HepG2 (cell line): ENCODE results near the gene TUBA4B. TPM values are rescaled to one million over a fixed set of nuclear protein-coding genes. Genes with fewer than 3 reads are reported as not detected.
A peak's percentile ranks its signal among the peaks of the same experiment; 100 is the strongest.

Experiments used
- ATAC-seq: fragments of 200-7000 bp; cut with Tn5 transposase; 3 replicates; pipeline ENCODE4 v1.9.1; 2020; ENCODE audit warnings: mild to moderate bottlenecking, moderate library complexity
- BruUV-seq: library from RNA; stranded (reverse); fragments of 400-500 nt; replicated peaks from 2 replicates; lab custom pipeline; 2021; lab: Mats Ljungman, UMichigan
- CTCF ChIA-PET: fragments of 300-600 bp; formaldehyde crosslinking; extraction: SDS; loops from one replicate; lab custom pipeline; 2021; ENCODE audit warnings: low total read pairs, inconsistent platforms, low intra/inter-chr PET ratio; lab: Yijun Ruan, JAX
- POLR2A ChIA-PET: fragments of 350-600 bp; sonication (Branson Sonifier 250); formaldehyde crosslinking; loops from one replicate; lab custom pipeline; 2020; ENCODE audit warnings: antibody characterized with exemption, inconsistent platforms; lab: Yijun Ruan, JAX
- DNase-seq: peaks from one replicate; pipeline ENCODE4 v3.0.0-alpha.2; 2015; ENCODE audit warnings: low spot score
- FAIRE-seq: peaks from 3 replicates; lab custom pipeline; 2011; peaks lifted over from hg19 to GRCh38; lab: Jason Lieb, UNC
- H2AFZ ChIP-seq: one replicate; pipeline ENCODE4 v1.6.1; 2011; ENCODE audit warnings: low read length, inconsistent platforms
- H3K27ac ChIP-seq: fragments of 300-600 bp; 3 replicates; pipeline ENCODE4 v1.8.0; 2011; ENCODE audit warnings: mixed run types, mild to moderate bottlenecking, mixed read lengths, low read length, inconsistent platforms; ENCODE audit not compliant: insufficient read depth; ENCODE audit errors: extremely low read length
- H3K27me3 ChIP-seq, 2 experiments: fragments of 200-600 bp in 1 of 2; 2 replicates in 1 of 2; 3 replicates in 1 of 2; pipeline versions ENCODE4 v1.6.0 to v1.8.0; 2011; ENCODE audit warnings: low read length in 2 of 2, mild to moderate bottlenecking in 2 of 2, moderate library complexity in 2 of 2, inconsistent platforms in 1 of 2; ENCODE audit not compliant: insufficient read depth in 2 of 2, control insufficient read depth in 1 of 2
- H3K36me3 ChIP-seq, 2 experiments: fragments of 200-600 bp in 1 of 2; replicated peaks in 1 of 2; 2 replicates in 1 of 2; 3 replicates in 1 of 2; pipeline versions ENCODE4 v1.5.1 to v1.8.0; 2011; ENCODE audit warnings: low read length in 2 of 2, inconsistent platforms in 1 of 2; ENCODE audit not compliant: insufficient read depth in 2 of 2, control insufficient read depth in 1 of 2
- H3K4me1 ChIP-seq: 2 replicates; pipeline ENCODE4 v1.5.1; 2012; ENCODE audit warnings: low read length, inconsistent platforms; ENCODE audit not compliant: insufficient read depth
- H3K4me2 ChIP-seq: 2 replicates; pipeline ENCODE4 v1.6.0; 2011; ENCODE audit warnings: low read depth, low read length, inconsistent platforms
- H3K4me3 ChIP-seq, 3 experiments: fragments of 200-600 bp in 1 of 3; sonication (generic), shearing (Covaris generic) in 1 of 3; replicated peaks in 1 of 3; 2 replicates each; pipeline ENCODE4 v1.5.1; 2011 to 2016; ENCODE audit warnings: low read length in 3 of 3, inconsistent platforms in 2 of 3, low read depth in 2 of 3, mild to moderate bottlenecking in 2 of 3, control low read depth in 1 of 3, mixed read lengths in 1 of 3; ENCODE audit not compliant: insufficient read depth in 1 of 3
- H3K79me2 ChIP-seq: one replicate; pipeline ENCODE4 v1.6.1; 2011; ENCODE audit warnings: low read length, inconsistent platforms; ENCODE audit not compliant: insufficient read depth
- H3K9ac ChIP-seq: 2 replicates; pipeline ENCODE4 v1.6.0; 2011; ENCODE audit warnings: mild to moderate bottlenecking, low read depth, low read length, inconsistent platforms; ENCODE audit not compliant: insufficient read depth
- H3K9me3 ChIP-seq: 2 replicates; pipeline ENCODE4 v1.5.1; 2012; ENCODE audit warnings: mild to moderate bottlenecking, low read length
- H4K20me1 ChIP-seq: 2 replicates; pipeline ENCODE4 v1.6.0; 2011; ENCODE audit warnings: inconsistent platforms, mild to moderate bottlenecking, low read length, moderate library complexity; ENCODE audit not compliant: insufficient read depth
- BCL3 ChIP-seq: sonication (generic); formaldehyde crosslinking; IDR thresholded peaks from 2 replicates; pipeline ENCODE4 v1.5.1; 2020; ENCODE audit warnings: mild to moderate bottlenecking, missing genetic modification reagents, moderate library complexity
- MLX ChIP-seq: IDR thresholded peaks from 2 replicates; pipeline ENCODE4 v1.6.1; 2016
- NR3C1 ChIP-seq: sonication (generic); formaldehyde crosslinking; IDR thresholded peaks from 2 replicates; pipeline ENCODE4 v1.4.0; 2020; ENCODE audit warnings: missing genetic modification reagents
- PITX1 ChIP-seq: sonication (generic); formaldehyde crosslinking; IDR thresholded peaks from 2 replicates; pipeline ENCODE4 v1.5.1; 2020; ENCODE audit warnings: mild to moderate bottlenecking, missing genetic modification reagents
- POLR2AphosphoS2 ChIP-seq: IDR thresholded peaks from 2 replicates; pipeline ENCODE4 v1.6.1; 2011; ENCODE audit warnings: low read depth, low read length, improper control_type of control experiment
- POLR2AphosphoS5 ChIP-seq: IDR thresholded peaks from 2 replicates; pipeline ENCODE4 v1.6.1; 2012; ENCODE audit warnings: low read depth, low read length
- ZNF598 ChIP-seq: sonication (generic); formaldehyde crosslinking; IDR thresholded peaks from 2 replicates; pipeline ENCODE4 v1.5.1; 2020; ENCODE audit warnings: mild to moderate bottlenecking, missing genetic modification reagents, borderline replicate concordance
- WGBS: methylation state at CpG from one replicate; pipeline ENCODE4 v1.1.6; 2017; ENCODE audit warnings: low lambda C conversion rate; 5-methylcytosine and 5-hydroxymethylcytosine counted together
- in situ Hi-C: cut with HindIII; loops from 2 replicates; pipeline ENCODE4 v1.10.0; 2017; ENCODE audit warnings: low pct_unique_long_range_greater_than_20kb; ENCODE audit not compliant: extremely low pct_ligation_motif_present
- intact Hi-C: fragments of 100-400 bp; cut with micrococcal nuclease; formaldehyde crosslinking; loops from one replicate; pipeline ENCODE4 v1.10.0; 2022; ENCODE audit not compliant: unreplicated experiment
- polyA plus RNA-seq, 8 experiments: library from polyadenylated mRNA; depleted of rRNA in 3 of 8; stranded (reverse) in 7 of 8; unstranded in 1 of 8; fragments of >200 nt; fragmentation: Illumina TruSeq in 4 of 8; extraction: Trizol in 4 of 8; gene quantifications; 2 replicates each; pipeline versions ENCODE4 v1.2.1 to v1.2.3, GENCODE V29; 2011 to 2016; ENCODE audit warnings: low read depth in 4 of 8, missing spikeins in 1 of 8, mixed read lengths in 1 of 8; ENCODE audit not compliant: insufficient read depth in 1 of 8
- total RNA-seq, 5 experiments: library from RNA; depleted of rRNA; stranded (reverse); fragments of >200 nt; fragmentation: Illumina TruSeq; extraction: Trizol; gene quantifications; 2 replicates each; pipeline ENCODE4 v1.2.3, GENCODE V29; 2016; ENCODE audit warnings: low read depth in 1 of 5

The TUBA4B gene
- total and polyA plus RNA-seq, 2 of the 13 experiments (the other 11 are each of a cell fraction or from before 2014, with no cell fraction given) = 0.18 to 0.22 TPM

GRCh38 chr2:219214141-219214540, 38.9 kb upstream of the TUBA4B start:
- TF ChIP-seq MLX (no peak), NR3C1 (no peak), ZNF598 (CRISPR knock-in tag) (peak; percentile 48; the same call in 1 of the 2 replicates), POLR2AphosphoS5 (0 out of 2 replicates have a peak, but pooled peaks have one; percentile 29), POLR2AphosphoS2 (0 out of 2 replicates have a peak, but pooled peaks have one; percentile 2), PITX1 (CRISPR knock-in tag) (no peak), BCL3 (0 out of 2 replicates have a peak, but pooled peaks have one; percentile 37)
- ChIA-PET POLR2A (interaction anchor here (1.0 to 6.2 kb wide), 2 partner anchors 31 to 35 kb away, joined by 3 to 65 read pairs; partner anchors contain the start of genes GLB1L and STK16), CTCF (no interaction called here)
- no peaks in the 10 kb centered on the region for H3K9me3 ChIP-seq
- no peak for FAIRE-seq
- intact Hi-C loops = no loop called here
- no peak overlapping the region for H2AFZ ChIP-seq
- H3K9ac ChIP-seq = no peak overlapping the region
- no peak for DNase-seq
- in situ Hi-C loops = no loop called here
- peaks cover 11% of the 10 kb centered on the region for H3K79me2 ChIP-seq
- H3K27ac ChIP-seq = no peak overlapping the region
- BruUV-seq = TSS peak; percentile 5
- no peak for ATAC-seq
- 97% methylated on average over 15 of the region's 15 CpGs for WGBS
- peaks cover 64% of the 10 kb centered on the region for H3K4me1 ChIP-seq
- H3K27me3 ChIP-seq = no peaks in the 10 kb centered on the region
- peaks cover 36 to 65% of the 10 kb centered on the region in 2 experiments for H3K36me3 ChIP-seq
- H4K20me1 ChIP-seq = no peaks in the 10 kb centered on the region
- H3K4me2 ChIP-seq = no peak overlapping the region
- no peak overlapping the region for H3K4me3 ChIP-seq
